K562 (cell line): ENCODE measurements around the gene GHRH.

ENCODE experiments used
- KAT7 ChIP-seq: sonication (generic); formaldehyde crosslinking; IDR thresholded peaks from 2 replicates; pipeline ENCODE4 v1.8.0; 2022; ENCODE audit warnings: missing genetic modification reagents, mild to moderate bottlenecking, borderline replicate concordance
- TCF7L2 ChIP-seq: fragments of 150-350 bp; IDR thresholded peaks from 2 replicates; pipeline ENCODE4 v1.6.1; 2016; ENCODE audit warnings: low read depth, mild to moderate bottlenecking, low read length, moderate library complexity
- TGIF2 ChIP-seq: sonication (generic); formaldehyde crosslinking; IDR thresholded peaks from 2 replicates; pipeline ENCODE4 v1.8.1; 2022; ENCODE audit warnings: mild to moderate bottlenecking, missing genetic modification reagents, moderate library complexity
- TF ChIP-seq, protein P1 (sequence below): fragments of 450-650 bp; formaldehyde crosslinking; IDR thresholded peaks from 2 replicates; pipeline ENCODE4 v1.4.0; 2022; ENCODE audit warnings: missing genetic modification characterization
- TF ChIP-seq, protein P2 (sequence below), 3 experiments: IDR thresholded peaks in 2 of 3; conservative IDR thresholded peaks in 1 of 3; 2 replicates each; pipeline ENCODE4 v1.5.1; 2011 to 2012; ENCODE audit warnings: low read length in 3 of 3, mild to moderate bottlenecking in 3 of 3, control low read depth in 2 of 3, improper control_type of control experiment in 1 of 3, inconsistent platforms in 1 of 3, low read depth in 1 of 3, mixed read lengths in 1 of 3, moderate library complexity in 1 of 3; ENCODE audit not compliant: insufficient read depth in 2 of 3
- TF ChIP-seq, protein P3 (sequence below): fragments of 450-650 bp; IDR thresholded peaks from 2 replicates; pipeline ENCODE4 v1.6.1; 2016; ENCODE audit warnings: missing biosample characterization, missing genetic modification characterization
- TF ChIP-seq, protein P4 (sequence below): sonication (generic); formaldehyde crosslinking; IDR thresholded peaks from 2 replicates; pipeline ENCODE4 v1.9.0; 2022; ENCODE audit warnings: mild to moderate bottlenecking, missing genetic modification reagents

DNA sequence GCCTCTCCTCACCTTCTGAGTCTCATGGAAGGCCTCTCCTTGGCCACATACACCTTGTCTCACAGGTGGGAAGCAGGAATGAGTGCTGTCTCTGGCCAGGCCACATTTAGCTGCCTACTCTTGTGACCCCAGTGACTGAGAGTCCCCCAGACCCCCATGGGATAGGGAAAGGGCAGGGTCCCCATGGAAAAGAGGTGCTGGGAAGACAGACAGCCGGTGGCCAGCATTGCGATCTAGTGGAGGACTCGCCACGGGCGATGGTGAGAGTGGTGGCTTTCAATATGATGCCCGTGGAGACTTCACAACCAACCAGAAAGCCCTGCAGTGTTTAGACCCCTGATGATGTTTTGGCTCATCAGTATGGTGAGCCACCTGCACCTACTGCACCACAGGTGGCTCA, 47.7 kb upstream of the GHRH start:
- TF ChIP-seq, protein P1, sequence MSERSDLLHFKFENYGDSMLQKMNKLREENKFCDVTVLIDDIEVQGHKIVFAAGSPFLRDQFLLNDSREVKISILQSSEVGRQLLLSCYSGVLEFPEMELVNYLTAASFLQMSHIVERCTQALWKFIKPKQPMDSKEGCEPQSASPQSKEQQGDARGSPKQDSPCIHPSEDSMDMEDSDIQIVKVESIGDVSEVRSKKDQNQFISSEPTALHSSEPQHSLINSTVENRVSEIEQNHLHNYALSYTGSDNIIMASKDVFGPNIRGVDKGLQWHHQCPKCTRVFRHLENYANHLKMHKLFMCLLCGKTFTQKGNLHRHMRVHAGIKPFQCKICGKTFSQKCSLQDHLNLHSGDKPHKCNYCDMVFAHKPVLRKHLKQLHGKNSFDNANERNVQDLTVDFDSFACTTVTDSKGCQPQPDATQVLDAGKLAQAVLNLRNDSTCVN: no peak
- TF ChIP-seq TGIF2 (no peak), KAT7 (CRISPR knock-in tag) (no peak), TCF7L2 (no peak)
- TF ChIP-seq, protein P2, sequence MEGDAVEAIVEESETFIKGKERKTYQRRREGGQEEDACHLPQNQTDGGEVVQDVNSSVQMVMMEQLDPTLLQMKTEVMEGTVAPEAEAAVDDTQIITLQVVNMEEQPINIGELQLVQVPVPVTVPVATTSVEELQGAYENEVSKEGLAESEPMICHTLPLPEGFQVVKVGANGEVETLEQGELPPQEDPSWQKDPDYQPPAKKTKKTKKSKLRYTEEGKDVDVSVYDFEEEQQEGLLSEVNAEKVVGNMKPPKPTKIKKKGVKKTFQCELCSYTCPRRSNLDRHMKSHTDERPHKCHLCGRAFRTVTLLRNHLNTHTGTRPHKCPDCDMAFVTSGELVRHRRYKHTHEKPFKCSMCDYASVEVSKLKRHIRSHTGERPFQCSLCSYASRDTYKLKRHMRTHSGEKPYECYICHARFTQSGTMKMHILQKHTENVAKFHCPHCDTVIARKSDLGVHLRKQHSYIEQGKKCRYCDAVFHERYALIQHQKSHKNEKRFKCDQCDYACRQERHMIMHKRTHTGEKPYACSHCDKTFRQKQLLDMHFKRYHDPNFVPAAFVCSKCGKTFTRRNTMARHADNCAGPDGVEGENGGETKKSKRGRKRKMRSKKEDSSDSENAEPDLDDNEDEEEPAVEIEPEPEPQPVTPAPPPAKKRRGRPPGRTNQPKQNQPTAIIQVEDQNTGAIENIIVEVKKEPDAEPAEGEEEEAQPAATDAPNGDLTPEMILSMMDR (IDR thresholded peaks at IDR 0.05 in 2 of 3, conservative IDR thresholded peaks at IDR 0.05 in 1 of 3; ENCODE audit: insufficient read depth in 2 of 3, low read depth in 1 of 3, low read length in 3 of 3): no peak
- TF ChIP-seq, protein P3, sequence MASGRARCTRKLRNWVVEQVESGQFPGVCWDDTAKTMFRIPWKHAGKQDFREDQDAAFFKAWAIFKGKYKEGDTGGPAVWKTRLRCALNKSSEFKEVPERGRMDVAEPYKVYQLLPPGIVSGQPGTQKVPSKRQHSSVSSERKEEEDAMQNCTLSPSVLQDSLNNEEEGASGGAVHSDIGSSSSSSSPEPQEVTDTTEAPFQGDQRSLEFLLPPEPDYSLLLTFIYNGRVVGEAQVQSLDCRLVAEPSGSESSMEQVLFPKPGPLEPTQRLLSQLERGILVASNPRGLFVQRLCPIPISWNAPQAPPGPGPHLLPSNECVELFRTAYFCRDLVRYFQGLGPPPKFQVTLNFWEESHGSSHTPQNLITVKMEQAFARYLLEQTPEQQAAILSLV (tag): no peak
- TF ChIP-seq, protein P4, sequence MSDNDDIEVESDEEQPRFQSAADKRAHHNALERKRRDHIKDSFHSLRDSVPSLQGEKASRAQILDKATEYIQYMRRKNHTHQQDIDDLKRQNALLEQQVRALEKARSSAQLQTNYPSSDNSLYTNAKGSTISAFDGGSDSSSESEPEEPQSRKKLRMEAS: no peak
